Muscle of arm (tissue), 12 donors: ENCODE results near the gene SERPINB2. TPM values are rescaled to one million over a fixed set of nuclear protein-coding genes. Genes with fewer than 3 reads are reported as not detected.
A peak's percentile ranks its signal among the peaks of the same experiment; 100 is the strongest.
"Not testable (repeated sequence)": the region's sequence is repeated elsewhere in the genome, so short reads cannot be mapped to it uniquely, and the experiment has no call there.

ENCODE experiments used
- DNase-seq: peaks from one replicate; pipeline ENCODE4 v3.0.0-alpha.2; 2013
- polyA plus RNA-seq, 12 donors: library from polyadenylated mRNA; unstranded; fragments of 120-200 nt; gene quantifications; one replicate each; pipeline ENCODE4 v1.2.1, GENCODE V29; 2013; ENCODE audit not compliant: insufficient read length in 12 of 12

Gene SERPINB2
- polyA plus RNA-seq, 12 donors: 0.11 to 146 (median 0.33) TPM; not detected in 3

- no peak for DNase-seq
Measured at GRCh38 chr18:63888470-63889190, 1.1 kb downstream of the SERPINB2 start.

- DNase-seq: no peak
Measured at GRCh38 chr18:63889626-63890025, 2.1 kb downstream of the SERPINB2 start.

- DNase-seq: no peak
Measured at GRCh38 chr18:63890237-63890949, 2.9 kb downstream of the SERPINB2 start.

DNA sequence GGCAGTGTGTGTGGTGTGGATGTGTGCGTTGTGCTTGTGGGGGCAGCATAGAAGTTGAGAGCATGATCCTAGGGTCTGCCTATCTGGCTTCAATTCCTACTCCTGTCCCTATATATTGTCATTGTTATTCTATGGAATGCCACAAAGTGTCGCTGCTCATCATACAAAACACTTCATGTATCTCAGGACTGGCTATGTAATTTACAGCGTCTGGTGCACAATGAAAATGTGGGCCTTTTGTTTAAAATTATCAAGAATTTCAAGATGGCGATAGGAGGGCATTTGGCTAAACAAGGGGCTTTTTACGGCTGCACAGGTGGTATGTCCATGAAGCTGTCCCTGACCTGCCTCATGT, 3.4 kb downstream of the SERPINB2 start:
- DNase-seq: peak; percentile 3

- no peak for DNase-seq
Measured at GRCh38 chr18:63892566-63892965, 5.1 kb downstream of the SERPINB2 start.

GRCh38 chr18:63894106-63894772, 6.7 kb downstream of the SERPINB2 start:
- no peak for DNase-seq

GRCh38 chr18:63895190-63895589, 7.7 kb downstream of the SERPINB2 start:
- DNase-seq: no peak

- DNase-seq: no peak
Measured at GRCh38 chr18:63897072-63897471, 9.6 kb downstream of the SERPINB2 start.

- DNase-seq: no peak
Measured at GRCh38 chr18:63899206-63899605, 11.7 kb downstream of the SERPINB2 start.

GRCh38 chr18:63903851-63904570, 16.5 kb downstream of the SERPINB2 start:
- no peak for DNase-seq

DNA sequence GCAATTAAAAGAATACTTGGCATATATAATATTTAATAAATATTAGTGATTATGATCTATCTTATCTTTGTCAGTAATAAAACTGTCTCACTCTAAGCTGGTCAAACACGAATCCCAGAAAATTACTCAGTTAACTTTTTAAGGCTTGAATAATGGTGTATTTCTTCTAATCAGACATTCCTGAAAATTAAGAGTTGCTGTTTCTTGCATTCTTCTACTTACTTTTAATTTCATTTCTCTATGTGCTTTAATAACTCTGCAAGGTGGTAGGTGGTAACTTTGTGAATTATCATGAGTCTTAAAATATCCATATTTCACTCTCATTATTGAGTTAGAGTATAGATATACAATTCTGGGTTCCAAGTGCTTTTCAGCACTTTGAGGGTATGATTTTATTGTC, 17.2 kb downstream of the SERPINB2 start:
- DNase-seq: no peak

DNA sequence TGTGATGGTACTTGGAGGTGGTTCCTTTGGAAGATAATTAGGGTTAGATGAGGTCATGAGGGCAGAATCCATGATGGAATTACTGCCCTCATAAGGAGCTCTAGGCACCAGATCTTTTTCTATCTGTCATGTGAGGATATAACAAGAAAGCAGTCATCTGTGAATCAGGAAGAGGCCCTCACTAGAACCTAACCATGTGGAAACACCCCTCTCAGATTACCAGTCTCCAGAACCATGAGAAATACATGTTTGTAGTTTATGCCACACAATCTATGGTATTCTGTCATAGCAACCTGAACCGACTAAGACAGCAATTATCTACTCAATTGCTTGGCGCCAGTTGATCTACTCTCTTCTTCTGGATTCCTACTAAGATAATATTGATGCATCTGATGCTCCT, 17.9 kb downstream of the SERPINB2 start:
- no peak for DNase-seq

DNA sequence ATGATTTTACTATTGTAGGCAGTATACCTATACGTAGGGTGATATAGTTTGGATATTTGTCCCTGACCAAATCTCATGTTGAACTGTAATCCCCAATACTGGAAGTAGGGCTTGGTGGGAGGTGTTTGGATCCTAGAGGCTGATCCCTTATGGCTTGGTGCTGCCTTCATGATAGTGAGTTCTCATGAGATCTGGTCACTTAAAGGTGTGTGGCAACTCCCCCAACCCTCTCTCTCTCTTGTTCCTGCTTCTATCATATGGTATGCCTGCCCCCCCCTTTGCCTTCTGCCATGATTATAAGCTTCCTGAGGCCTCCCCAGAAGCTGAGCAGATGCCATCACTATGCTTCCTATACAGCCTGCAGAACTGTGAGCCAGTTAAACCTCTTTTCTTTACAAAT, 18.6 kb downstream of the SERPINB2 start:
- no peak for DNase-seq

GRCh38 chr18:63907664-63908063, 20.2 kb downstream of the SERPINB2 start, which contains the start of gene SERPINB10:
TSS of gene SERPINB10 (plus strand) at chr18:63907958. CDS start at chr18:63915511, 7,553 bp downstream.
- no peak for DNase-seq

DNA sequence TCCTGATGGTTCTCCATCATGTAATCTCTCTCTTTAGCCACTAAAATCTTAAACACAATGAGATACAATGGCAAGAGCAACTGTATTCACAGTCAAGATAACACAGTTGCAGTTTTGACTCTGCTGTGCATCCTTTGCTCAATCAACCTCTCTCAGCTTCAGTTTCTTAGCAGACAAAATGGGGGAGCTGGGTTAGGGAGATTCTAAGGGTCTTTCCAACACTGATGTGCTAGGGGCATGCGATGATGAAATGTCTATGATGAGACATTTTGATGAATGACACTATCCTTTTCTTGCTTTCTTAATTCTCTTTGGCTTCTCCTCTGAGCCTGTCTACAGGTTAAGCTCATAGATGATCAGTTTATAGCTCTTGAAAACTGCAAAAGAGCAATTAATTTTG, 21.4 kb downstream of the SERPINB2 start:
- no peak for DNase-seq

GRCh38 chr18:63909870-63910269, 22.4 kb downstream of the SERPINB2 start:
- no peak for DNase-seq

GRCh38 chr18:63917817-63918216, 30.3 kb downstream of the SERPINB2 start:
- DNase-seq: no peak

DNA sequence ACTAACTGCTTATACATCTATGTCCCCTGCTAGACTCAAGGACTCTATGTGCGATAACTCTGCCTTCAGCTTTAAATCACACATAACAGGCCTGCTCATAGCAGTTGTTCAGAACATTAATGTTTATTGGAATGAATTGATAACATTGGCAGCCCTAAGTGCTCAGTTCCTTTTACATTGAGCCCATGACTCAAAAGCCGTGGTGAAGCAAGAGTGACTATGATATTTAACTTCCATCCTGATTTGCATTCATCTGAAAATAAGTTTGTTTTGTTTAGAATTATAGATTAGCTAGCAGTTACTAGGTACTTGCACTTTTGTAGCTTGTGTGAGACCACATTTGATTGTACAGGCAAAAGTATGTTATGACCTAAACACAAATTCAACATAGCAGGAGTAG, 34.5 kb downstream of the SERPINB2 start:
- DNase-seq: no peak

GRCh38 chr18:63924551-63924950, 37.0 kb downstream of the SERPINB2 start:
- DNase-seq: no peak

GRCh38 chr18:63928331-63928730, 40.8 kb downstream of the SERPINB2 start:
- DNase-seq: no peak

DNA sequence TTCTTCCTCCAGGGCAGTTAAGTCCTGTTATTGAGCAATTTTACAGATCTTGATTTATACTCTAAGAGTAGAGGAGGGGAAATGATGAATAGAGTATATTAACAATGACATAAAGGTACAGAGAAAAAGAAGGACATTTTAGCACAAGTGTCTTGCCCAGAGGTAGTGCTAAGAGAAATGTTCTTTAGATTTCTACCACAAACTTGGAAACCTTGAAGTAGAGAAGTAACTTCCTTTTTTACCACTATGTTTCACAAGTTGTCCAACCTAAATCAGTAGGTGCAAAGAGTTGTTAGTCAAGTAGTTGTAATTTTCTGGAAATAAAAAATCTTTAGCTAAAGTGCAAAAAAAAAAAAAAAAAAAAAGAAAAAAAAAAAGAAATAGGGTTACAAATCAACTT, 41.9 kb downstream of the SERPINB2 start:
- DNase-seq: not testable (repeated sequence)

GRCh38 chr18:63930773-63931354, 43.4 kb downstream of the SERPINB2 start:
- no peak for DNase-seq
